Lower lobe of right lung (tissue), 2 donors: ENCODE results near the gene MID1. TPM values are rescaled to one million over a fixed set of nuclear protein-coding genes. Genes with fewer than 3 reads are reported as not detected.

ENCODE experiments used
- ATAC-seq, 2 donors: fragments of 200-7000 bp; cut with Tn5 transposase; one replicate each; pipeline ENCODE4 v1.9.1; 2020 to 2022; ENCODE audit warnings: mild to moderate bottlenecking in 2 of 2, moderate library complexity in 2 of 2
- DNase-seq: peaks from one replicate; pipeline ENCODE4 v3.0.0-alpha.2; 2020
- H3K27ac ChIP-seq: fragments of 200-600 bp; one replicate; pipeline ENCODE4 v1.8.0; 2022
- H3K27me3 ChIP-seq: fragments of 200-600 bp; one replicate; pipeline ENCODE4 v1.8.0; 2022; ENCODE audit warnings: low read depth
- H3K36me3 ChIP-seq: fragments of 200-600 bp; one replicate; pipeline ENCODE4 v1.8.0; 2022; ENCODE audit warnings: mild to moderate bottlenecking
- H3K4me1 ChIP-seq: fragments of 200-600 bp; one replicate; pipeline ENCODE4 v1.8.0; 2022
- H3K4me3 ChIP-seq: fragments of 200-600 bp; one replicate; pipeline ENCODE4 v1.8.0; 2022; ENCODE audit warnings: mild to moderate bottlenecking
- H3K9me3 ChIP-seq: fragments of 200-600 bp; one replicate; pipeline ENCODE4 v1.8.0; 2022
- intact Hi-C: fragments of 100-400 bp; cut with DNase I; formaldehyde crosslinking; loops from one replicate; pipeline ENCODE4 v1.11.0; 2022
- total RNA-seq: library from RNA; stranded (reverse); fragmentation: NEBNext Ultra II Directional; extraction: Animal tissue kit (Norgen Biotek cat#: 25700); gene quantifications from one replicate; pipeline ENCODE4 v1.2.1, GENCODE V29; 2021
- TF ChIP-seq, protein P1 (sequence below): fragments of 200-600 bp; IDR thresholded peaks from one replicate; pipeline ENCODE4 v1.8.0; 2022; ENCODE audit warnings: antibody characterized with exemption, mild to moderate bottlenecking
- donor health status: DM: no; HTN: yes; CAD: no; lungs with severe emphysema.

Gene MID1
- total RNA-seq, 1 donor from 2014 or later, result 24.9 TPM

DNA sequence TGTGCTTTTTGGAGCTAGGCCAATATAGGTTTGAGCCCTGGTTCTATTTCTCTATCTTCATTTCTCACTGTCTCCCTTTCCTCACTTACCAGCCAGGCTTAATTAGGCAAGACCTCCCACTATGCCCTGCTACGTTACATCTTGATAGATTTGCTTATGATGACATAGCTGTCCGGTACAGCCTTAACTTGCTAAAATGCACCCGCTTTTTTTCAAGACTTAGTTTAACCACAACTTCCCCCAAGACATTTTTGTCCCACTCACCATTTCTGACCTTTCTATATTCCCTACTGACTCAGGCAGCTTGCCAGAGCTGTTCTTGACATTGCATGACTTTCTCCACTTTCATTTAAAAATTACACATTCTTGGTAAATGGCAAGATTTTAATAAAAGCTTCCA, 152.6 kb downstream of the MID1 start:
- DNase-seq, result no peak
- H3K4me1 ChIP-seq, result no peaks in the 10 kb centered on the region

DNA sequence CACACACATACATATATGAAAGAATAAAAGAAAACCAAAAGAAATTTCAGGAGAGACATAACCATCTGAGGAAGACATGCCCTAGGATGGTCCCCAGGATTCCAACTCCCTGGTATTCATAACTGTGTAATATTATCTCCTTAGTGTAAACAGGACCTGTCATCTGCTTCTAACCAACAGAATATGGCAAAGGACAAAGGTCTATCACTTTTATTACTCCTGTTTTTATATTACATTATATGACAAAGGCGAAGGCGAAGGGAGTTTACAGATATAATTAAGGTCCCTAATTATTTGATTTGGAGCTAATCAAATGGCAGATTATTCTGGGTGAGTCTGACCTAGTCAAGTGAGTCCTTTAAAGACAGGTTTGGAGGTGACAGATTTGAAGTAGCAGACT, 155.1 kb downstream of the MID1 start:
- no peaks in the 10 kb centered on the region for H3K9me3 ChIP-seq
- H3K4me1 ChIP-seq, result no peaks in the 10 kb centered on the region
- DNase-seq (no peak), ATAC-seq (no peak)
- H3K27me3 ChIP-seq, result no peaks in the 10 kb centered on the region
- TF ChIP-seq, protein P1, sequence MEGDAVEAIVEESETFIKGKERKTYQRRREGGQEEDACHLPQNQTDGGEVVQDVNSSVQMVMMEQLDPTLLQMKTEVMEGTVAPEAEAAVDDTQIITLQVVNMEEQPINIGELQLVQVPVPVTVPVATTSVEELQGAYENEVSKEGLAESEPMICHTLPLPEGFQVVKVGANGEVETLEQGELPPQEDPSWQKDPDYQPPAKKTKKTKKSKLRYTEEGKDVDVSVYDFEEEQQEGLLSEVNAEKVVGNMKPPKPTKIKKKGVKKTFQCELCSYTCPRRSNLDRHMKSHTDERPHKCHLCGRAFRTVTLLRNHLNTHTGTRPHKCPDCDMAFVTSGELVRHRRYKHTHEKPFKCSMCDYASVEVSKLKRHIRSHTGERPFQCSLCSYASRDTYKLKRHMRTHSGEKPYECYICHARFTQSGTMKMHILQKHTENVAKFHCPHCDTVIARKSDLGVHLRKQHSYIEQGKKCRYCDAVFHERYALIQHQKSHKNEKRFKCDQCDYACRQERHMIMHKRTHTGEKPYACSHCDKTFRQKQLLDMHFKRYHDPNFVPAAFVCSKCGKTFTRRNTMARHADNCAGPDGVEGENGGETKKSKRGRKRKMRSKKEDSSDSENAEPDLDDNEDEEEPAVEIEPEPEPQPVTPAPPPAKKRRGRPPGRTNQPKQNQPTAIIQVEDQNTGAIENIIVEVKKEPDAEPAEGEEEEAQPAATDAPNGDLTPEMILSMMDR, result no peak
- H3K27ac ChIP-seq, result no peak overlapping the region
- H3K36me3 ChIP-seq, result no peaks in the 10 kb centered on the region
- intact Hi-C loops, result no loop called here
- no peak overlapping the region for H3K4me3 ChIP-seq

More for the DNA sequence above, 152.6 kb downstream of the MID1 start:
- no peak for ATAC-seq
- H3K4me3 ChIP-seq, result no peak overlapping the region
- no peaks in the 10 kb centered on the region for H3K36me3 ChIP-seq
- TF ChIP-seq, protein P1, result no peak
- no peaks in the 10 kb centered on the region for H3K9me3 ChIP-seq
- intact Hi-C loops, result no loop called here
- no peak overlapping the region for H3K27ac ChIP-seq
- H3K27me3 ChIP-seq, result no peaks in the 10 kb centered on the region

DNA sequence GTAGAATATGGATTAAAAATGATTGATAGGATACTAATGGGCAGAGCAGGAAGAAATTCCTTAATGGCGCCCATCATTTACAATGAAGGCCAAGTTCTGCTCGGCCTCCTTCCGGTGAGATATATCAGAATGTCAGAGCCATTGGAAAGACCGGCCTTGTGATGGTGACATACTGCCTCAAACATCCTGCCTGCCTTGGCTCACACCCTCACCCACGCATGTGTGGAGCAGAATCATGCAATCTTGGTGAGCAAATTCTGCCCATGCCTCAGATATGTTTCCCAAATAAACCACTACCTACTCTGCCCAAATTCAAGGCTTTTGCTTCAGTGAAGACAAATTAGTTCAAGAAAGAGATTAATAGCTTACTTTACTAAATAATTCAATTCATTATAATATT, 163.3 kb downstream of the MID1 start:
- ATAC-seq, result no peak
- no peaks in the 10 kb centered on the region for H3K9me3 ChIP-seq
- H3K27ac ChIP-seq, result no peak overlapping the region
- no peak for DNase-seq
- TF ChIP-seq, protein P1, result no peak
- no peaks in the 10 kb centered on the region for H3K4me1 ChIP-seq
- H3K36me3 ChIP-seq, result peaks cover 14% of the 10 kb centered on the region
- intact Hi-C loops, result no loop called here
- H3K27me3 ChIP-seq, result no peaks in the 10 kb centered on the region
- H3K4me3 ChIP-seq, result no peak overlapping the region

DNA sequence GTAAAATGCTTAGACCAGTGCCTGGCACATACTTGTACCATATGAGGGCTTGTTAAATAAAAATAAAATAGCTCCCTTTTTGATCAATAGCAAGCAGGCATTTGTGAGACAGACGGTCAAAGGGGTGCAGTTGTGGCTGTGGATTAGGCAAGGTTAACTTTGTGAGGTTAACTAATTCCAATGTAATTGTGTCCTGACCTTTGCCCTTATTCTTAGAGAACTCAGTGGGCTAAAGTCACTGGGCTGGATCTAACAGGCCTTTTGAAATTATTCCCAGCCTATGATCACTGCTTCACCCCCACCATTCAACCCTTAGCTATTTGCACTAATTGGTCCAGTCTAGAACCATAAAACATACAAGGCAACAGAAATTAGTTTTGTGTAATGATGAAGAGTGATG, 166.4 kb downstream of the MID1 start:
- Histone ChIP-seq H3K27me3 (no peaks in the 10 kb centered on the region), H3K4me1 (no peaks in the 10 kb centered on the region), H3K9me3 (no peaks in the 10 kb centered on the region), H3K36me3 (peaks cover 19% of the 10 kb centered on the region), H3K4me3 (no peak overlapping the region), H3K27ac (no peak overlapping the region)
- TF ChIP-seq, protein P1, result no peak
- intact Hi-C loops, result no loop called here
- DNase-seq (no peak), ATAC-seq (no peak)

DNA sequence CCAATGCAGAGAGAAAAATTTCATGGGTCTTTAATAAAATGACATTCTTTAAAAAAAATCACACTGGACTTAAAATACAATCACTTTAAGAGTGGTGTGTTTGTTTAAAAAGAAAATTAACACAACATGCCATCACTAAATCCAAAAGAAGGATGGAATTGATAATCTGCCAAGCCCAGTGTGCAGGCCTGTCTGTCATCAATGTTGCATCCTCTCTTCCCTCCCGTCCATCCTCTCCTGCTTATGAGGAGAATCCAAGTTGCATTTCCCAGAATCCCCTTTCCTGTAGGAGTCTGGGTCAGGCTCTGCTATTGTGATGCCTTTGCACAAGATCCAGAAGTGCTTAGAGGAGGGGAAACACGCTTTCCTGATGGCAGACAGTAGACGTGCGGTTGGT, 169.4 kb downstream of the MID1 start:
- no peak overlapping the region for H3K4me3 ChIP-seq
- peaks cover 20% of the 10 kb centered on the region for H3K36me3 ChIP-seq
- intact Hi-C loops, result no loop called here
- H3K9me3 ChIP-seq, result no peaks in the 10 kb centered on the region
- no peak for DNase-seq
- TF ChIP-seq, protein P1, result no peak
- ATAC-seq, result no peak
- no peak overlapping the region for H3K27ac ChIP-seq
- H3K27me3 ChIP-seq, result no peaks in the 10 kb centered on the region
- H3K4me1 ChIP-seq, result no peaks in the 10 kb centered on the region
